HCT116 (cell line): ENCODE data around the gene ITM2C. TPM values are rescaled to one million over a fixed set of nuclear protein-coding genes. Genes with fewer than 3 reads are reported as not detected.

ENCODE experiments used
- ATAC-seq: fragments of 200-7000 bp; cut with Tn5 transposase; 2 replicates; pipeline ENCODE4 v1.9.1; 2020; ENCODE audit warnings: mild to moderate bottlenecking, moderate library complexity
- BruUV-seq: library from RNA; stranded (reverse); fragments of 400-500 nt; replicated peaks from 2 replicates; lab custom pipeline; 2021; lab: Mats Ljungman, UMichigan
- CTCF ChIA-PET: fragments of 300-600 bp; sonication (Branson Sonifier 250); formaldehyde crosslinking; loops from one replicate; lab custom pipeline; 2021; ENCODE audit warnings: antibody characterized with exemption; lab: Charles Lee
- POLR2A ChIA-PET: fragments of 300-600, 350-600 bp; sonication (Branson Sonifier 250); formaldehyde crosslinking; loops from one replicate; lab custom pipeline; 2021; ENCODE audit warnings: antibody characterized with exemption; lab: Charles Lee
- RAD21 ChIA-PET, 2 experiments: fragments of 300-600 bp; sonication (Branson Sonifier 250); formaldehyde crosslinking; loops; one replicate each; lab custom pipeline; 2023; ENCODE audit warnings: low total read pairs in 2 of 2; ENCODE audit not compliant: uncharacterized antibody in 2 of 2, unreplicated experiment in 2 of 2, low non-redundant PET in 1 of 2; lab: Charles Lee
- DNase-seq: peaks from one replicate; pipeline ENCODE4 v3.0.0-alpha.2; 2010; ENCODE audit warnings: low read depth, low spot score
- H2AFZ ChIP-seq: fragments of 200-600 bp; shearing (Covaris generic), sonication (generic); 2 replicates; pipeline ENCODE4 v1.6.1; 2017; ENCODE audit warnings: low read depth, mixed run types, mixed read lengths, antibody characterized with exemption, low read length; ENCODE audit not compliant: poor library complexity, severe bottlenecking
- H3K27ac ChIP-seq: 2 replicates; pipeline ENCODE4 v1.5.1; 2012; ENCODE audit warnings: low read depth, low read length
- H3K27me3 ChIP-seq: fragments of 200-600 bp; sonication (generic); 2 replicates; pipeline ENCODE4 v1.6.1; 2016; ENCODE audit warnings: mixed run types, low read length, mixed read lengths; ENCODE audit not compliant: insufficient read depth
- H3K36me3 ChIP-seq, 2 experiments: fragments of 200-500 bp in 1 of 2; fragments of 200-600 bp in 1 of 2; sonication (Bioruptor generic) in 1 of 2; sonication (generic) in 1 of 2; 2 replicates each; pipeline versions ENCODE4 v1.5.1 to v1.6.1; 2014 to 2016; ENCODE audit warnings: low read length in 2 of 2, inconsistent platforms in 1 of 2, mixed read lengths in 1 of 2, mixed run types in 1 of 2; ENCODE audit not compliant: insufficient read depth in 2 of 2, control insufficient read depth in 1 of 2
- H3K4me1 ChIP-seq, 2 experiments: fragments of 200-600 bp in 1 of 2; sonication (generic) in 1 of 2; 2 replicates each; pipeline versions ENCODE4 v1.5.1 to v1.6.1; 2012 to 2017; ENCODE audit warnings: low read length in 2 of 2, inconsistent platforms in 1 of 2, mild to moderate bottlenecking in 1 of 2, mixed read lengths in 1 of 2, mixed run types in 1 of 2, moderate library complexity in 1 of 2; ENCODE audit not compliant: insufficient read depth in 2 of 2, control insufficient read depth in 1 of 2
- H3K4me2 ChIP-seq: fragments of 200-600 bp; sonication (generic); 2 replicates; pipeline ENCODE4 v1.6.1; 2017; ENCODE audit warnings: mixed run types, low read length, mixed read lengths
- H3K4me3 ChIP-seq, 2 experiments: fragments of 200-600 bp in 1 of 2; sonication (generic) in 1 of 2; replicated peaks in 1 of 2; 2 replicates each; pipeline ENCODE4 v1.5.1; 2011 to 2016; ENCODE audit warnings: low read length in 2 of 2, control low read depth in 1 of 2, low read depth in 1 of 2, mild to moderate bottlenecking in 1 of 2, mixed read lengths in 1 of 2, mixed run types in 1 of 2
- H3K79me2 ChIP-seq: fragments of 200-600 bp; sonication (generic); 2 replicates; pipeline ENCODE4 v1.6.1; 2017; ENCODE audit warnings: mild to moderate bottlenecking, mixed run types, low read length, moderate library complexity, mixed read lengths; ENCODE audit not compliant: insufficient read depth
- H3K9ac ChIP-seq: fragments of 200-600 bp; sonication (generic); 2 replicates; pipeline ENCODE4 v1.6.1; 2016; ENCODE audit warnings: low read length, mixed read lengths
- H3K9me2 ChIP-seq: fragments of 200-600 bp; sonication (generic), shearing (Covaris generic); 2 replicates; pipeline ENCODE4 v1.6.1; 2017; ENCODE audit warnings: mixed run types, mild to moderate bottlenecking, moderate library complexity; ENCODE audit not compliant: insufficient read depth
- H3K9me3 ChIP-seq, 2 experiments: fragments of 200-500 bp in 1 of 2; fragments of 200-600 bp in 1 of 2; sonication (Bioruptor generic) in 1 of 2; sonication (generic) in 1 of 2; 2 replicates each; pipeline ENCODE4 v1.6.1; 2014 to 2017; ENCODE audit warnings: low read length in 2 of 2, mixed read lengths in 2 of 2, inconsistent platforms in 1 of 2, low read depth in 1 of 2, mild to moderate bottlenecking in 1 of 2, mixed run types in 1 of 2, moderate library complexity in 1 of 2; ENCODE audit not compliant: control insufficient read depth in 1 of 2, insufficient read depth in 1 of 2
- H4K20me1 ChIP-seq: fragments of 200-600 bp; sonication (generic), shearing (Covaris generic); 2 replicates; pipeline ENCODE4 v1.6.1; 2017; ENCODE audit warnings: mixed run types, mild to moderate bottlenecking, moderate library complexity; ENCODE audit not compliant: insufficient read depth
- EGR1 ChIP-seq: IDR thresholded peaks from 2 replicates; pipeline ENCODE4 v1.6.1; 2012; ENCODE audit warnings: low read depth
- EZH2 ChIP-seq: fragments of 200-600 bp; sonication (generic); IDR thresholded peaks from 2 replicates; pipeline ENCODE4 v1.6.1; 2017; ENCODE audit warnings: antibody characterized with exemption, mixed run types
- POLR2A ChIP-seq: IDR thresholded peaks from 2 replicates; pipeline ENCODE4 v1.7.0; 2011; ENCODE audit warnings: borderline replicate concordance; ENCODE audit not compliant: insufficient read depth, insufficient read length; ENCODE audit errors: extremely low read depth
- TCF7L2 ChIP-seq: IDR thresholded peaks from 2 replicates; pipeline ENCODE4 v1.7.0; 2011; ENCODE audit warnings: borderline replicate concordance, inconsistent platforms; ENCODE audit not compliant: insufficient read depth, insufficient read length; ENCODE audit errors: extremely low read depth
- YY1 ChIP-seq: IDR thresholded peaks from 2 replicates; pipeline ENCODE4 v1.6.1; 2011; ENCODE audit warnings: low read length, low read depth, moderate library complexity, mild to moderate bottlenecking; ENCODE audit not compliant: insufficient replicate concordance; ENCODE audit errors: extremely low read depth
- intact Hi-C: fragments of 100-400 bp; cut with micrococcal nuclease; formaldehyde crosslinking; loops from 2 replicates; pipeline ENCODE4 v1.10.0; 2022
- total RNA-seq: library from RNA; stranded (reverse); gene quantifications from one replicate; pipeline ENCODE4 v1.2.1, GENCODE V29; 2021; ENCODE audit not compliant: unreplicated experiment
- TF ChIP-seq, protein P1 (sequence below): IDR thresholded peaks from 2 replicates; pipeline ENCODE4 v1.6.1; 2011; ENCODE audit warnings: mild to moderate bottlenecking, low read length, moderate library complexity; ENCODE audit not compliant: insufficient replicate concordance; ENCODE audit errors: extremely low read depth
- TF ChIP-seq, protein P2 (sequence below), 3 experiments: fragments of 200-600 bp in 1 of 3; sonication (generic) in 1 of 3; IDR thresholded peaks in 2 of 3; conservative IDR thresholded peaks in 1 of 3; 2 replicates each; pipeline ENCODE4 v1.5.1; 2012 to 2017; ENCODE audit warnings: low read depth in 2 of 3, low read length in 2 of 3, antibody characterized with exemption in 1 of 3, borderline replicate concordance in 1 of 3, control low read depth in 1 of 3, mild to moderate bottlenecking in 1 of 3, mixed read lengths in 1 of 3, mixed run types in 1 of 3, moderate library complexity in 1 of 3; ENCODE audit not compliant: insufficient read depth in 1 of 3
- TF ChIP-seq, protein P3 (sequence below): IDR thresholded peaks from 2 replicates; pipeline ENCODE4 v1.6.1; 2012

The ITM2C gene
- total RNA-seq, 1 experiment from 2014 or later = 117 TPM

DNA sequence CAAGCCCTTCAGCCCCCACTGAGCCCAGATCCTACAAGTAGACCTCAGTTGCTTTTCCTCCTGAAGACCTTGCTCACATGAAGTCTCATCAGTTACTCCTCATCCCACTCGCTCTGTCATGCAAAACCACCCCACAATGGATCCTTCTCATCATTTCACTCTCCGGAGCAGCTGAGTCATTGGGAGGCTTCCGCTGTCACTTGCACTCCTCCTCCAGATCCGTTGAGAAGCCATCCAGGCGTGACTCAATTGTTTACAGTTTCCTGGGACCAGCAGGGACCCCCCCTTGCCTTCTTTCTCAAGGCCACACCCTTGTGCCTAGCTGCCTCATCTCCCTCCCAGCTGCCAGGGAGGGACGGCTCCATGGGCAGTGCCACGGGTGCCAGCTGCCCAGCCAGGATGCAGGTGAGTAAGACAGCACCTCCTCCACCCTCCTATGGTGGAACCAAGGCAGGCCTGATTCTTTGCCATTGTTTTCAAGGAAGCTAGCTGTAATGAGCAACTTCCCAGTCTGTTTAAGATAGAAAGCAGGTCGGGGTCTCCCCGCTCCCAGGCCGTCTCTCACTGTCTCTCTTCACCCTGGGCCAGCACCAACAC is 44.0 kb downstream of the ITM2C start (continued):
- TF ChIP-seq, protein P1, sequence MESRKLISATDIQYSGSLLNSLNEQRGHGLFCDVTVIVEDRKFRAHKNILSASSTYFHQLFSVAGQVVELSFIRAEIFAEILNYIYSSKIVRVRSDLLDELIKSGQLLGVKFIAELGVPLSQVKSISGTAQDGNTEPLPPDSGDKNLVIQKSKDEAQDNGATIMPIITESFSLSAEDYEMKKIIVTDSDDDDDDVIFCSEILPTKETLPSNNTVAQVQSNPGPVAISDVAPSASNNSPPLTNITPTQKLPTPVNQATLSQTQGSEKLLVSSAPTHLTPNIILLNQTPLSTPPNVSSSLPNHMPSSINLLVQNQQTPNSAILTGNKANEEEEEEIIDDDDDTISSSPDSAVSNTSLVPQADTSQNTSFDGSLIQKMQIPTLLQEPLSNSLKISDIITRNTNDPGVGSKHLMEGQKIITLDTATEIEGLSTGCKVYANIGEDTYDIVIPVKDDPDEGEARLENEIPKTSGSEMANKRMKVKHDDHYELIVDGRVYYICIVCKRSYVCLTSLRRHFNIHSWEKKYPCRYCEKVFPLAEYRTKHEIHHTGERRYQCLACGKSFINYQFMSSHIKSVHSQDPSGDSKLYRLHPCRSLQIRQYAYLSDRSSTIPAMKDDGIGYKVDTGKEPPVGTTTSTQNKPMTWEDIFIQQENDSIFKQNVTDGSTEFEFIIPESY = no peak
- no peak for TF ChIP-seq POLR2A

DNA sequence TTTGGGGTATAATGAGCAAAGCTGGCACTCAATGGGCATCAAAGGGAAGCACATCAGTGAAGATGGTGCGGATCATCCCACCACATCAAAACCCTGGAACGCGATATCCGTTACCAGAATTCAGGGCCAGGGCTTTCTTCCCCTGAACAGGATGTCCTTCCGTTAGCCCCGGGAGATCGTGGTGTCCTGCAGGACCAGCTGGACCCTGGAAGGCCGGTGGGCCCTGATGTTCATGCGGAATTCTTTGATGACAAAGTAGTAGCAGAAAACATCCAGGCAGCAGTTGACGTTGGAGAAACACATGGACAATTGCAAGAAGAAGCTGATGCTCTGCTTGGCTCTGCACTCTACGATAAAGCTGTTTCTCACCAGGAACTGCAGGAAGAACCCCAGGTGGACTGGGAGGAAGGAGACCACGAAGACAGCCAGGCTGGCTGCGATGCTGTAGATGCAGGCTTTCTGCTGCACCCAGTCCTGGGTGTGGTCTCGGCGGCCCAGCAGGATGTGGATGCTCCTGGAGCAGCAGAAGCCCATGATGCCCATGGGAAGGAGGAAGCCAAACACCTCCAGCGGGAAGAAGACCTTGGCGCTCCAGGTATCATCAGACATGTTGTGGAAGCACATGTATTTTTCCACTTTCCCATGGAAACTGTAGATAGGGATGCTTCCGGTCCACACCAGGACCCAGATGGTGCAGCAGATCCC is 45.3 kb downstream of the ITM2C start:
- CTCF ChIA-PET = interaction anchor here (2.4 kb wide), 1 partner anchor 78 kb away, joined by 5 read pairs; no protein-coding TSS in a partner anchor
- no peaks in the 10 kb centered on the region for H3K27me3 ChIP-seq

More for the DNA sequence above, 45.3 kb downstream of the ITM2C start:
- H3K27ac ChIP-seq = no peak overlapping the region
- DNase-seq (no peak), ATAC-seq (no peak)
- ChIA-PET POLR2A (no interaction called here), RAD21 (no interaction called here)
- TF ChIP-seq YY1 (no peak), EZH2 (no peak), POLR2A (no peak), TCF7L2 (no peak), EGR1 (no peak)
- TF ChIP-seq, protein P2, sequence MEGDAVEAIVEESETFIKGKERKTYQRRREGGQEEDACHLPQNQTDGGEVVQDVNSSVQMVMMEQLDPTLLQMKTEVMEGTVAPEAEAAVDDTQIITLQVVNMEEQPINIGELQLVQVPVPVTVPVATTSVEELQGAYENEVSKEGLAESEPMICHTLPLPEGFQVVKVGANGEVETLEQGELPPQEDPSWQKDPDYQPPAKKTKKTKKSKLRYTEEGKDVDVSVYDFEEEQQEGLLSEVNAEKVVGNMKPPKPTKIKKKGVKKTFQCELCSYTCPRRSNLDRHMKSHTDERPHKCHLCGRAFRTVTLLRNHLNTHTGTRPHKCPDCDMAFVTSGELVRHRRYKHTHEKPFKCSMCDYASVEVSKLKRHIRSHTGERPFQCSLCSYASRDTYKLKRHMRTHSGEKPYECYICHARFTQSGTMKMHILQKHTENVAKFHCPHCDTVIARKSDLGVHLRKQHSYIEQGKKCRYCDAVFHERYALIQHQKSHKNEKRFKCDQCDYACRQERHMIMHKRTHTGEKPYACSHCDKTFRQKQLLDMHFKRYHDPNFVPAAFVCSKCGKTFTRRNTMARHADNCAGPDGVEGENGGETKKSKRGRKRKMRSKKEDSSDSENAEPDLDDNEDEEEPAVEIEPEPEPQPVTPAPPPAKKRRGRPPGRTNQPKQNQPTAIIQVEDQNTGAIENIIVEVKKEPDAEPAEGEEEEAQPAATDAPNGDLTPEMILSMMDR (IDR thresholded peaks at IDR 0.05 in 2 of 3, conservative IDR thresholded peaks at IDR 0.05 in 1 of 3; ENCODE audit: borderline replicate concordance in 1 of 3, insufficient read depth in 1 of 3, low read depth in 2 of 3, low read length in 2 of 3) = no peak
- TF ChIP-seq, protein P3, sequence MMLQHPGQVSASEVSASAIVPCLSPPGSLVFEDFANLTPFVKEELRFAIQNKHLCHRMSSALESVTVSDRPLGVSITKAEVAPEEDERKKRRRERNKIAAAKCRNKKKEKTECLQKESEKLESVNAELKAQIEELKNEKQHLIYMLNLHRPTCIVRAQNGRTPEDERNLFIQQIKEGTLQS = no peak
- no peak overlapping the region for H2AFZ ChIP-seq
- BruUV-seq = no TSS peak
- no peaks in the 10 kb centered on the region for H3K9me3 ChIP-seq
- H3K36me3 ChIP-seq = no peaks in the 10 kb centered on the region
- no peak overlapping the region for H3K9ac ChIP-seq
- no peak overlapping the region for H3K4me3 ChIP-seq
- H3K9me2 ChIP-seq = no peaks in the 10 kb centered on the region
- no peak overlapping the region for H3K4me2 ChIP-seq
- intact Hi-C loops = no loop called here
- no peaks in the 10 kb centered on the region for H4K20me1 ChIP-seq
- peaks cover 25 to 36% of the 10 kb centered on the region in 2 experiments for H3K4me1 ChIP-seq
- H3K79me2 ChIP-seq = no peaks in the 10 kb centered on the region
